ENCODE results near the gene MLH1. TPM values are rescaled to one million over a fixed set of nuclear protein-coding genes. Genes with fewer than 3 reads are reported as not detected.
A peak's percentile ranks its signal among the peaks of the same experiment; 100 is the strongest.

Gene MLH1
- 33.2 TPM for polyA plus RNA-seq (2013)

- WGBS (ENCODE audit: insufficient coverage) = under 1% methylated on average over 32 of the region's 47 CpGs
- peak; percentile 100 for DNase-seq
- H3K27ac ChIP-seq (ENCODE audit: insufficient read depth in 1 of 2, low read depth in 1 of 2, low read length in 2 of 2, poor library complexity in 1 of 2, severe bottlenecking in 2 of 2) = peak within 1 kb of the TSS; percentile 97 to 98
- peaks cover 34 to 48% (median 40%) of the 10 kb centered on the region in 4 experiments for H3K4me1 ChIP-seq (ENCODE audit: control extremely low read depth in 1 of 4, control insufficient read depth in 4 of 4, insufficient read depth in 4 of 4, low read length in 3 of 4)
- CTCF ChIA-PET = interaction anchor here (0.9 to 2.1 kb wide), 6 partner anchors 10 to 89 kb away, joined by 3 to 6 read pairs (median 4); no protein-coding TSS in a partner anchor
- peak within 1 kb of the TSS; percentile 51 to 93 (median 85) for H3K4me3 ChIP-seq (ENCODE audit: control insufficient read depth in 1 of 7, extremely low read depth in 1 of 7, insufficient read depth in 4 of 7, low read depth in 2 of 7, low read length in 6 of 7)
- POLR2A ChIA-PET = interaction anchor here (0.5 to 1.6 kb wide), 6 partner anchors 11 to 185 kb away, joined by 3 to 5 read pairs (median 3); partner anchors contain the start of gene TRANK1
- H3K9me3 ChIP-seq (ENCODE audit: control extremely low read depth in 1 of 5, control insufficient read depth in 4 of 5, insufficient read depth in 2 of 5, low read depth in 1 of 5, low read length in 4 of 5) = no peaks in the 10 kb centered on the region
- peaks cover 6 to 38% (median 16%) of the 10 kb centered on the region in 4 experiments for H3K36me3 ChIP-seq (ENCODE audit: control insufficient read depth in 4 of 4, insufficient read depth in 4 of 4, low read length in 3 of 4)
- H3K27me3 ChIP-seq (replicated peaks in 2 of 5; ENCODE audit: control insufficient read depth in 4 of 5, insufficient read depth in 5 of 5, low read length in 4 of 5) = no peaks in the 10 kb centered on the region
These were observed at the start of gene MLH1 for GRCh38 chr3:36993326-36994283. TSS of gene MLH1 (plus strand) at chr3:36993518. CDS start at chr3:36993548, 30 bp downstream.

GRCh38 chr3:36943601-36944000 is 49.7 kb upstream of the MLH1 start:
- H3K27ac ChIP-seq (ENCODE audit: insufficient read depth in 1 of 2, low read depth in 1 of 2, low read length in 2 of 2, poor library complexity in 1 of 2, severe bottlenecking in 2 of 2) = peak overlapping the region; percentile 40 to 72
- WGBS (ENCODE audit: insufficient coverage) = 5% methylated on average over 3 of the region's 10 CpGs
- DNase-seq = no peak
- H3K9me3 ChIP-seq (ENCODE audit: control extremely low read depth in 1 of 5, control insufficient read depth in 4 of 5, insufficient read depth in 2 of 5, low read depth in 1 of 5, low read length in 4 of 5) = peaks cover 0 to 11% (median 5%) of the 10 kb centered on the region in 5 experiments
- H3K27me3 ChIP-seq (replicated peaks in 2 of 5; ENCODE audit: control insufficient read depth in 4 of 5, insufficient read depth in 5 of 5, low read length in 4 of 5) = no peaks in the 10 kb centered on the region
- H3K4me3 ChIP-seq (ENCODE audit: control insufficient read depth in 1 of 7, extremely low read depth in 1 of 7, insufficient read depth in 4 of 7, low read depth in 2 of 7, low read length in 6 of 7) = peak overlapping the region; percentile 70 to 92 (median 84)
- CTCF ChIA-PET = interaction anchor here (0.7 to 4.7 kb wide), 12 partner anchors 10 to 48 kb away, joined by 3 to 33 read pairs (median 6); no protein-coding TSS in a partner anchor
- POLR2A ChIA-PET = interaction anchor here (0.6 kb wide), 2 partner anchors 11 to 291 kb away, joined by 3 read pairs; no protein-coding TSS in a partner anchor
- H3K36me3 ChIP-seq (ENCODE audit: control insufficient read depth in 4 of 4, insufficient read depth in 4 of 4, low read length in 3 of 4) = peaks cover 0 to 3% (median 0%) of the 10 kb centered on the region in 4 experiments
- peaks cover 0 to 18% (median 16%) of the 10 kb centered on the region in 4 experiments for H3K4me1 ChIP-seq (ENCODE audit: control extremely low read depth in 1 of 4, control insufficient read depth in 4 of 4, insufficient read depth in 4 of 4, low read length in 3 of 4)

DNA sequence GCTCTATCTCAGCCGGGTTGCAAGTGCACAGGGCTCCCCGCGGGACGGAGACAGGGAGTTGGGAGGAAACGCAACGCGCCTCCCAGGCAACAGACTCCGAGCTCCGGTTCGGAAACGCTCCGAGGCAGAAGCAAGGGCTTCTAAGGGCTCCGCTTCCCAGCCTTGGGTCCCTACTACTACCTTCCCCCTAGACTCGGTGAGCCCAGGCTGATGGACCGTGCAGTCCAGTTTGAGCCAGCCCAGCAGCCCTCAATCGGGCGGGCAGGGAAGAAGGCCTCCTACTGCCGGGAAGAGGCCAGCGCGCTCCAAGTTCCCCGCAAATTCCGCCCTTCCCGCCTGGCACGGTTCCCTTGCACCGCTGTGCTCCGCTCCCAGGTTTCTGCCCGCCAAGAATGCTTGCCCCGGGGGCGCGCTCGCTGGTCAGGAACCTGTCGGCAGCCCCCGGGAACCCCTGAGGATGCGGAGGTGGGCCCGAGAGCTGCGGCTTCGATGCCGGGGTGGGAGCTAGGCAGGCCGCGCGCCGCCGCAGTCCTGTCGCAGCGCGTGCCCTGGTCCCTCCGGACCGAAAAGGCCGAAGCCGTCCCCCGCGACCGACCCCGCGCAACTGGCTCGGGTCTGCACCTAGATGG is 49.2 kb upstream of the MLH1 start:
- H3K27ac ChIP-seq (ENCODE audit: insufficient read depth in 1 of 2, low read depth in 1 of 2, low read length in 2 of 2, poor library complexity in 1 of 2, severe bottlenecking in 2 of 2) = peak overlapping the region; percentile 40 to 72
- H3K27me3 ChIP-seq (replicated peaks in 2 of 5; ENCODE audit: control insufficient read depth in 4 of 5, insufficient read depth in 5 of 5, low read length in 4 of 5) = no peaks in the 10 kb centered on the region
- H3K9me3 ChIP-seq (ENCODE audit: control extremely low read depth in 1 of 5, control insufficient read depth in 4 of 5, insufficient read depth in 2 of 5, low read depth in 1 of 5, low read length in 4 of 5) = peaks cover 0 to 11% (median 5%) of the 10 kb centered on the region in 5 experiments
- H3K4me3 ChIP-seq (ENCODE audit: control insufficient read depth in 1 of 7, extremely low read depth in 1 of 7, insufficient read depth in 4 of 7, low read depth in 2 of 7, low read length in 6 of 7) = peak overlapping the region; percentile 70 to 92 (median 84)
- ChIA-PET POLR2A (interaction anchor here (0.6 to 1.3 kb wide), 5 partner anchors 12 to 290 kb away, joined by 3 to 5 read pairs (median 3); partner anchors contain the start of genes EPM2AIP1 and MLH1), CTCF (interaction anchor here (0.7 to 4.7 kb wide), 16 partner anchors 10 to 269 kb away, joined by 3 to 33 read pairs (median 4); no protein-coding TSS in a partner anchor)
- peaks cover 0 to 18% (median 16%) of the 10 kb centered on the region in 4 experiments for H3K4me1 ChIP-seq (ENCODE audit: control extremely low read depth in 1 of 4, control insufficient read depth in 4 of 4, insufficient read depth in 4 of 4, low read length in 3 of 4)
- WGBS (ENCODE audit: insufficient coverage) = 0% methylated on average over 52 of the region's 56 CpGs
- DNase-seq = peak in 2 of 3 donors; percentile 60 to 72
- peaks cover 0 to 3% (median 0%) of the 10 kb centered on the region in 4 experiments for H3K36me3 ChIP-seq (ENCODE audit: control insufficient read depth in 4 of 4, insufficient read depth in 4 of 4, low read length in 3 of 4)

DNA sequence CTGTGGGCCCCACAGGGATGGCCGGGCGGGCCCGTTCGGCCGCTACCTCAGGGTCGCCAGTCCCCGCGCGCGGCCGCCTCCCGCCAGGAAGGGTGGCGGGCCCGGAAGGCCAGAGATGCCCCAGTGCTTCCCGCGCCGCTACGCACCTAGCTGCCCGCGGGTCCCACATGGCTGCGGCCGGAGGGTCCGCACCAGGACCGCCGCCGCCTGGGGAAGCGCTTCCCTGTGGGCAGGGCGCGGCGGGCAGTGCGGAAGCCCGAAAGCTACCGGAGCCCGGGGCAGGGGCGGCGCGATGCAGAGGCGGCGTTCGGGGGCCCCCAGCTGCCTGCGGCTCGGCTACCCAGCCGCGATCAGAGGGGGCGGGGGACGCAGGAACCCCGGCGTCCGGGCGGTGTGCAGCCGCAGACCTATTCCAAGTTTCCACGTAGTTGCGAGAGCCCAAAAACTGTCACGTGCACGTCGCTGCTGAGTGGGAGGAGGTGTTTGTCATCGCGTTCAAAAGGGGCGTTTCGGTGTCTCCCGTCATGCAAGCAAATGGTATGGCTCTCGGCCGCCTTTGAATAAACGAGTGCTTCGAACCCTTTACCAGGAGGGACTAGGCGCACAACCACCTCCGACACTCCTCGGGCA is 48.6 kb upstream of the MLH1 start, which contains the start of gene TRANK1:
TSS of gene TRANK1 (minus strand) at position 414 of the 630 bp plus-strand sequence. CDS start at position 169, 245 bp downstream.
- POLR2A ChIA-PET = interaction anchor here (0.9 to 1.3 kb wide), 3 partner anchors 37 to 69 kb away, joined by 3 to 5 read pairs (median 4); partner anchors contain the start of genes EPM2AIP1 and MLH1
- Histone ChIP-seq H3K4me1 (ENCODE audit: control extremely low read depth in 1 of 4, control insufficient read depth in 4 of 4, insufficient read depth in 4 of 4, low read length in 3 of 4) (peaks cover 0 to 18% (median 16%) of the 10 kb centered on the region in 4 experiments), H3K27me3 (replicated peaks in 2 of 5; ENCODE audit: control insufficient read depth in 4 of 5, insufficient read depth in 5 of 5, low read length in 4 of 5) (no peaks in the 10 kb centered on the region), H3K27ac (ENCODE audit: insufficient read depth in 1 of 2, low read depth in 1 of 2, low read length in 2 of 2, poor library complexity in 1 of 2, severe bottlenecking in 2 of 2) (peak within 1 kb of the TSS; percentile 40 to 72), H3K36me3 (ENCODE audit: control insufficient read depth in 4 of 4, insufficient read depth in 4 of 4, low read length in 3 of 4) (peaks cover 0 to 3% (median 0%) of the 10 kb centered on the region in 4 experiments), H3K4me3 (ENCODE audit: control insufficient read depth in 1 of 7, extremely low read depth in 1 of 7, insufficient read depth in 4 of 7, low read depth in 2 of 7, low read length in 6 of 7) (peak within 1 kb of the TSS; percentile 70 to 92 (median 84)), H3K9me3 (ENCODE audit: control extremely low read depth in 1 of 5, control insufficient read depth in 4 of 5, insufficient read depth in 2 of 5, low read depth in 1 of 5, low read length in 4 of 5) (peaks cover 0 to 11% (median 5%) of the 10 kb centered on the region in 5 experiments)
- peak; percentile 86 to 95 (median 94) for DNase-seq
- 1% methylated on average over 51 of the region's 68 CpGs for WGBS (ENCODE audit: insufficient coverage)
- CTCF ChIA-PET = interaction anchor here (0.7 to 4.7 kb wide), 15 partner anchors 11 to 269 kb away, joined by 3 to 33 read pairs (median 4); no protein-coding TSS in a partner anchor

DNA sequence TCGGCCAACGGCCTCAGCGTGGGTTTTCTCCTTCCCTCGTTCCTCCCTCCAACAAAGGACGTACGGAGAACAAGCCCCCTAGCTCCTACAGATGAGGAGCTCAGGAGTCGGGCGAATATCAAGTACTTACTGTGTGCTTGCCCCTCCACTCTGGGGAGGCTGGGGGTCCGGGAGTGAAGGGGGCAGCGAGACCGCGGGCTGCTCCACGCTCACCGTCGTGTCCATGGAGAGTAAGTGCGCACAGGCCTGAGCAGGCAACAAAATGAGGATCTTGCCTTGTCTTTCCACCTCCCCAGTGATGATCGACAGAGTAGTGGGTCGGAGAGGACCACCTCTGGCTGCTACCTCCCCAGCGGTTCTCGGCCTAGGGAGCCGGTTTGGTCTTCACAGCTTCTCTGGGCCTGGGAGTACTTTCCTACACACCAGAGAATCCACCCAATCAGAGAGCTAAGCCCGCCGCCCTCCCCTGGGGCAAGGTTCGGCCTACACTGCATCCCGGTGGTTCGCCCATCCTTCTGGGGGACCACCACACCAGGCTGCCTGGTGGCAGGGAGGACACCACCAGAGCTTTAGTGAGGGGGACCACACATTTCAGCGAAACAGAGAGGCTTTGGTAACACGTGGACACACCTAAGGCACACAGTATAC is 47.9 kb upstream of the MLH1 start:
- no peaks in the 10 kb centered on the region for H3K27me3 ChIP-seq (replicated peaks in 2 of 5; ENCODE audit: control insufficient read depth in 4 of 5, insufficient read depth in 5 of 5, low read length in 4 of 5)
- no peak for DNase-seq
- 75% methylated on average over 16 of the region's 28 CpGs for WGBS (ENCODE audit: insufficient coverage)
- peak overlapping the region in 1 of 2 experiments; percentile 72 for H3K27ac ChIP-seq (ENCODE audit: insufficient read depth in 1 of 2, low read depth in 1 of 2, low read length in 2 of 2, poor library complexity in 1 of 2, severe bottlenecking in 2 of 2)
- peaks cover 0 to 11% (median 5%) of the 10 kb centered on the region in 5 experiments for H3K9me3 ChIP-seq (ENCODE audit: control extremely low read depth in 1 of 5, control insufficient read depth in 4 of 5, insufficient read depth in 2 of 5, low read depth in 1 of 5, low read length in 4 of 5)
- ChIA-PET CTCF (interaction anchor here (0.8 to 4.7 kb wide), 11 partner anchors 10 to 268 kb away, joined by 3 to 33 read pairs (median 5); no protein-coding TSS in a partner anchor), POLR2A (interaction anchor here (1.0 to 1.3 kb wide), 3 partner anchors 22 to 48 kb away, joined by 4 to 11 read pairs (median 5); partner anchors contain the start of genes EPM2AIP1 and MLH1)
- peak overlapping the region in 6 of 7 experiments; percentile 74 to 92 (median 84) for H3K4me3 ChIP-seq (ENCODE audit: control insufficient read depth in 1 of 7, extremely low read depth in 1 of 7, insufficient read depth in 4 of 7, low read depth in 2 of 7, low read length in 6 of 7)
- H3K36me3 ChIP-seq (ENCODE audit: control insufficient read depth in 4 of 4, insufficient read depth in 4 of 4, low read length in 3 of 4) = peaks cover 0 to 3% (median 0%) of the 10 kb centered on the region in 4 experiments
- H3K4me1 ChIP-seq (ENCODE audit: control extremely low read depth in 1 of 4, control insufficient read depth in 4 of 4, insufficient read depth in 4 of 4, low read length in 3 of 4) = peaks cover 0 to 18% (median 16%) of the 10 kb centered on the region in 4 experiments
